Measurements from ENCODE around the gene AKT1S1. TPM values are rescaled to one million over a fixed set of nuclear protein-coding genes. Genes with fewer than 3 reads are reported as not detected.

Gene AKT1S1
- total and polyA plus RNA-seq, 2 donors (not counting 1 experiment from before 2014, with no cell fraction given) = 16.6 to 23.0 TPM

GRCh38 chr19:49832556-49832955 is 44.6 kb downstream of the AKT1S1 start:
- intact Hi-C loops (cut with micrococcal nuclease) = no loop called here
- TF ChIP-seq EZH2 (IDR thresholded peaks at IDR 0.05; ENCODE audit: borderline replicate concordance, insufficient read depth, low read depth, low read length, poor library complexity, severe bottlenecking) (no peak), CTCF (IDR thresholded peaks at IDR 0.05) (no peak)
- Histone ChIP-seq H3K79me2 (ENCODE audit: control insufficient read depth, insufficient read depth, low read length) (peaks cover 31% of the 10 kb centered on the region), H3K4me2 (replicated peaks; ENCODE audit: low read depth, low read length, poor library complexity, severe bottlenecking) (no peak overlapping the region), H3K4me3 (ENCODE audit: control extremely low read depth in 1 of 5, extremely low read depth in 1 of 5, insufficient read depth in 1 of 5, low read depth in 2 of 5, low read length in 4 of 5) (no peak overlapping the region), H3K36me3 (replicated peaks in 1 of 2; ENCODE audit: control extremely low read depth in 1 of 2, control insufficient read depth in 1 of 2, extremely low read depth in 1 of 2, insufficient read depth in 2 of 2, low read length in 1 of 2) (peaks cover 0 to 91% of the 10 kb centered on the region in 2 experiments), H3K9me3 (ENCODE audit: control extremely low read depth in 1 of 3, control insufficient read depth in 2 of 3, insufficient read depth in 1 of 3, low read length in 2 of 3) (peaks cover 0 to 2% (median 0%) of the 10 kb centered on the region in 3 donors), H4K20me1 (ENCODE audit: control insufficient read depth, insufficient read depth, low read length, poor library complexity, severe bottlenecking) (peaks cover 40% of the 10 kb centered on the region), H3K27ac (ENCODE audit: low read length in 2 of 2) (no peak overlapping the region), H3K4me1 (ENCODE audit: control insufficient read depth in 2 of 2, insufficient read depth in 2 of 2, low read length in 2 of 2) (no peaks in the 10 kb centered on the region), H3K9ac (ENCODE audit: low read length) (no peak overlapping the region), H3K27me3 (replicated peaks in 1 of 4; ENCODE audit: control extremely low read depth in 1 of 4, control insufficient read depth in 3 of 4, insufficient read depth in 4 of 4, low read length in 3 of 4) (no peaks in the 10 kb centered on the region), H2AFZ (ENCODE audit: insufficient read depth, low read depth, low read length, poor library complexity, severe bottlenecking) (no peak overlapping the region)
- Mint-ChIP-seq H3K4me1 (no peaks in the 10 kb centered on the region), H3K9me3 (ENCODE audit: insufficient read depth) (no peaks in the 10 kb centered on the region), H3K27ac (no peak overlapping the region), H3K27me3 (no peaks in the 10 kb centered on the region), H3K4me3 (no peak overlapping the region)
- no peak for ATAC-seq (ENCODE audit: low read depth)
- CTCF ChIA-PET = no interaction called here
- WGBS (ENCODE audit: insufficient coverage) = 93% methylated on average over 7 of the region's 9 CpGs
- no peak for DNase-seq
- POLR2A ChIA-PET = interaction anchor here (0.7 kb wide), 1 partner anchor 24 kb away, joined by 3 read pairs; no protein-coding TSS in a partner anchor

GRCh38 chr19:49831592-49831991 is 45.6 kb downstream of the AKT1S1 start:
- ATAC-seq (ENCODE audit: low read depth) (no peak), DNase-seq (no peak)
- no peak overlapping the region for H3K27ac ChIP-seq (ENCODE audit: low read length in 2 of 2)
- Mint-ChIP-seq H3K4me3 (no peak overlapping the region), H3K9me3 (ENCODE audit: insufficient read depth) (no peaks in the 10 kb centered on the region), H3K4me1 (no peaks in the 10 kb centered on the region), H3K27ac (no peak overlapping the region), H3K27me3 (no peaks in the 10 kb centered on the region)
- intact Hi-C loops (cut with micrococcal nuclease) = no loop called here
- H4K20me1 ChIP-seq (ENCODE audit: control insufficient read depth, insufficient read depth, low read length, poor library complexity, severe bottlenecking) = peaks cover 49% of the 10 kb centered on the region
- peaks cover 0 to 2% (median 0%) of the 10 kb centered on the region in 3 donors for H3K9me3 ChIP-seq (ENCODE audit: control extremely low read depth in 1 of 3, control insufficient read depth in 2 of 3, insufficient read depth in 1 of 3, low read length in 2 of 3)
- H3K4me1 ChIP-seq (ENCODE audit: control insufficient read depth in 2 of 2, insufficient read depth in 2 of 2, low read length in 2 of 2) = no peaks in the 10 kb centered on the region
- no peak overlapping the region for H3K9ac ChIP-seq (ENCODE audit: low read length)
- no peak for TF ChIP-seq CTCF (IDR thresholded peaks at IDR 0.05)
- TF ChIP-seq EZH2 (IDR thresholded peaks at IDR 0.05; ENCODE audit: borderline replicate concordance, insufficient read depth, low read depth, low read length, poor library complexity, severe bottlenecking) = no peak
- ChIA-PET CTCF (no interaction called here), POLR2A (interaction anchor here (0.7 kb wide), 1 partner anchor 12 kb away, joined by 3 read pairs; no protein-coding TSS in a partner anchor)
- 88% methylated on average over 8 of the region's 8 CpGs for WGBS (ENCODE audit: insufficient coverage)
- peaks cover 0 to 92% of the 10 kb centered on the region in 2 experiments for H3K36me3 ChIP-seq (replicated peaks in 1 of 2; ENCODE audit: control extremely low read depth in 1 of 2, control insufficient read depth in 1 of 2, extremely low read depth in 1 of 2, insufficient read depth in 2 of 2, low read length in 1 of 2)
- no peak overlapping the region for H3K4me3 ChIP-seq (ENCODE audit: control extremely low read depth in 1 of 5, extremely low read depth in 1 of 5, insufficient read depth in 1 of 5, low read depth in 2 of 5, low read length in 4 of 5)
- no peak overlapping the region for H2AFZ ChIP-seq (ENCODE audit: insufficient read depth, low read depth, low read length, poor library complexity, severe bottlenecking)
- no peaks in the 10 kb centered on the region for H3K27me3 ChIP-seq (replicated peaks in 1 of 4; ENCODE audit: control extremely low read depth in 1 of 4, control insufficient read depth in 3 of 4, insufficient read depth in 4 of 4, low read length in 3 of 4)
- no peak overlapping the region for H3K4me2 ChIP-seq (replicated peaks; ENCODE audit: low read depth, low read length, poor library complexity, severe bottlenecking)
- peaks cover 40% of the 10 kb centered on the region for H3K79me2 ChIP-seq (ENCODE audit: control insufficient read depth, insufficient read depth, low read length)
